Panc1 (cell line): ENCODE results near the gene AIRE.

Experiments used
- CTCF ChIP-seq: fragments of 450-650 bp; IDR thresholded peaks from 2 replicates; pipeline ENCODE4 v1.5.1; 2017; ENCODE audit warnings: mild to moderate bottlenecking
- POLR2AphosphoS5 ChIP-seq: IDR thresholded peaks from 2 replicates; pipeline ENCODE4 v1.6.1; 2012; ENCODE audit warnings: mild to moderate bottlenecking, low read depth, low read length, moderate library complexity
- SIN3A ChIP-seq: IDR thresholded peaks from 2 replicates; pipeline ENCODE4 v1.6.1; 2012; ENCODE audit warnings: low read depth, mild to moderate bottlenecking, low read length, moderate library complexity, borderline replicate concordance; ENCODE audit not compliant: insufficient read depth
- TF ChIP-seq, protein P1 (sequence below), 2 experiments: IDR thresholded peaks; 2 replicates each; pipeline ENCODE4 v1.6.1; 2011 to 2012; ENCODE audit warnings: low read depth in 2 of 2, control low read depth in 1 of 2, low read length in 1 of 2, mild to moderate bottlenecking in 1 of 2, moderate library complexity in 1 of 2; ENCODE audit not compliant: insufficient read depth in 1 of 2

DNA sequence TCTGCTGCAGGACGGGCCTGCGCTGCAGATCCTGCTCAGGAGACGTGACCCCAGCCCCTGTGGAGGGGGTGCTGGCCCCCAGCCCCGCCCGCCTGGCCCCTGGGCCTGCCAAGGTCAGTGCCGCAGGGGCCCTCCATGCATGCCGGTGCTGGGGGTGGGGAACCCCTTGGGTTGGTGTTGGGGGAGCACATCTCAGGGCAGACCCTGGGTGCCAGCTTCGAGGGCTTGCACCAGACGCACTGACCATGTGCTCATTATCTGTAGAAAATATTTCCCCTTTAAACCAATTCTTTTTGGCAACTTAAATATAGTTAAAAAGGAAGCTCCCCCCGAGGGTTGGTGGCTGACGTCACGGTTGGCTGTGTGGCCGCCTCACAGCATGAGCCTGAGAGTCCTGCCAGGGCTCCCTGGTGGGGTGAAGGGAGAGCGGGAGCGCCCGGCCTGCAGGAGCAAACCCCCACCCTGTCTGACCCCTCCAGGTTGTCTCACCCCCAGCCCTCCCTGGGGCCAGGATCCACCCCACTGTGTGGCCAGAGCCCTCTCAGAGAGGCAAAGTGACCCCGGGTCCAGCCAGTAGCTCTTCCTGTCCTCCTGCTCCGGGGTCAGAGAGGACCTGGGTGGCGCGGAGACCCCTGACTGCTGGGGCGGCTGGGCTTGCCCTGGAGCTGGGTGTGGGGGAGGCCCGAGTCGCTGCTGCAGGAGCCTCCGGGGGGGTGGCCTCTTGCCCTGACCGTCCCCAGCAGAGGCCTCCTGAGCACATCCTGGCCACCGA, 8.9 kb downstream of the AIRE start:
- TF ChIP-seq CTCF (no peak), POLR2AphosphoS5 (no peak), SIN3A (no peak)
- TF ChIP-seq, protein P1, sequence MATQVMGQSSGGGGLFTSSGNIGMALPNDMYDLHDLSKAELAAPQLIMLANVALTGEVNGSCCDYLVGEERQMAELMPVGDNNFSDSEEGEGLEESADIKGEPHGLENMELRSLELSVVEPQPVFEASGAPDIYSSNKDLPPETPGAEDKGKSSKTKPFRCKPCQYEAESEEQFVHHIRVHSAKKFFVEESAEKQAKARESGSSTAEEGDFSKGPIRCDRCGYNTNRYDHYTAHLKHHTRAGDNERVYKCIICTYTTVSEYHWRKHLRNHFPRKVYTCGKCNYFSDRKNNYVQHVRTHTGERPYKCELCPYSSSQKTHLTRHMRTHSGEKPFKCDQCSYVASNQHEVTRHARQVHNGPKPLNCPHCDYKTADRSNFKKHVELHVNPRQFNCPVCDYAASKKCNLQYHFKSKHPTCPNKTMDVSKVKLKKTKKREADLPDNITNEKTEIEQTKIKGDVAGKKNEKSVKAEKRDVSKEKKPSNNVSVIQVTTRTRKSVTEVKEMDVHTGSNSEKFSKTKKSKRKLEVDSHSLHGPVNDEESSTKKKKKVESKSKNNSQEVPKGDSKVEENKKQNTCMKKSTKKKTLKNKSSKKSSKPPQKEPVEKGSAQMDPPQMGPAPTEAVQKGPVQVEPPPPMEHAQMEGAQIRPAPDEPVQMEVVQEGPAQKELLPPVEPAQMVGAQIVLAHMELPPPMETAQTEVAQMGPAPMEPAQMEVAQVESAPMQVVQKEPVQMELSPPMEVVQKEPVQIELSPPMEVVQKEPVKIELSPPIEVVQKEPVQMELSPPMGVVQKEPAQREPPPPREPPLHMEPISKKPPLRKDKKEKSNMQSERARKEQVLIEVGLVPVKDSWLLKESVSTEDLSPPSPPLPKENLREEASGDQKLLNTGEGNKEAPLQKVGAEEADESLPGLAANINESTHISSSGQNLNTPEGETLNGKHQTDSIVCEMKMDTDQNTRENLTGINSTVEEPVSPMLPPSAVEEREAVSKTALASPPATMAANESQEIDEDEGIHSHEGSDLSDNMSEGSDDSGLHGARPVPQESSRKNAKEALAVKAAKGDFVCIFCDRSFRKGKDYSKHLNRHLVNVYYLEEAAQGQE (IDR thresholded peaks at IDR 0.05; ENCODE audit: insufficient read depth in 1 of 2, low read depth in 2 of 2, low read length in 1 of 2), result no peak
